ENCODE measurements around the gene SPEF2.

The SPEF2 gene

GRCh38 chr5:35647128-35647527 is 29.5 kb downstream of the SPEF2 start:
- POLR2A ChIA-PET: no interaction called here
- TF ChIP-seq CTCF (IDR thresholded peaks at IDR 0.05; ENCODE audit: insufficient read depth, low read length, missing control alignments): no peak
- no peak overlapping the region for H3K4me3 ChIP-seq (ENCODE audit: low read depth, low read length)
- CTCF ChIA-PET: interaction anchor here (1.3 to 1.5 kb wide), 2 partner anchors 21 to 279 kb away, joined by 3 to 9 read pairs; no protein-coding TSS in a partner anchor
- DNase-seq (ENCODE audit: low read depth, low spot score): no peak

GRCh38 chr5:35647712-35648111 is 30.0 kb downstream of the SPEF2 start:
- CTCF ChIA-PET: interaction anchor here (1.3 to 1.5 kb wide), 2 partner anchors 22 to 279 kb away, joined by 3 to 9 read pairs; no protein-coding TSS in a partner anchor
- no peak overlapping the region for H3K4me3 ChIP-seq (ENCODE audit: low read depth, low read length)
- TF ChIP-seq CTCF (IDR thresholded peaks at IDR 0.05; ENCODE audit: insufficient read depth, low read length, missing control alignments): no peak
- POLR2A ChIA-PET: no interaction called here
- no peak for DNase-seq (ENCODE audit: low read depth, low spot score)

GRCh38 chr5:35651002-35651756 is 33.5 kb downstream of the SPEF2 start:
- CTCF ChIA-PET: interaction anchor here (0.7 to 8.9 kb wide), 33 partner anchors 8 to 555 kb away, joined by 3 to 386 read pairs (median 4); partner anchors contain the start of gene SPEF2
- DNase-seq (ENCODE audit: low read depth, low spot score): no peak
- H3K4me3 ChIP-seq (ENCODE audit: low read depth, low read length): no peak overlapping the region
- POLR2A ChIA-PET: no interaction called here
- TF ChIP-seq CTCF (IDR thresholded peaks at IDR 0.05; ENCODE audit: insufficient read depth, low read length, missing control alignments): peak; percentile 75

- ChIA-PET CTCF (interaction anchor here (8.9 kb wide), 1 partner anchor 272 kb away, joined by 386 read pairs; no protein-coding TSS in a partner anchor), POLR2A (interaction anchor here (0.6 kb wide), 1 partner anchor 222 kb away, joined by 5 read pairs; no protein-coding TSS in a partner anchor)
- no peak overlapping the region for H3K4me3 ChIP-seq (ENCODE audit: low read depth, low read length)
- TF ChIP-seq CTCF (IDR thresholded peaks at IDR 0.05; ENCODE audit: insufficient read depth, low read length, missing control alignments): no peak
- peak; percentile 42 for DNase-seq (ENCODE audit: low read depth, low spot score)
Measured at GRCh38 chr5:35656721-35657120, 39.1 kb downstream of the SPEF2 start.

- no peak for TF ChIP-seq CTCF (IDR thresholded peaks at IDR 0.05; ENCODE audit: insufficient read depth, low read length, missing control alignments)
- ChIA-PET CTCF (interaction anchor here (1.9 to 4.2 kb wide), 2 partner anchors 41 to 268 kb away, joined by 5 to 28 read pairs; no protein-coding TSS in a partner anchor), POLR2A (no interaction called here)
- no peak for DNase-seq (ENCODE audit: low read depth, low spot score)
- no peak overlapping the region for H3K4me3 ChIP-seq (ENCODE audit: low read depth, low read length)
Measured at GRCh38 chr5:35657877-35658276, 40.2 kb downstream of the SPEF2 start.

GRCh38 chr5:35659556-35659955 is 41.9 kb downstream of the SPEF2 start:
- ChIA-PET CTCF (interaction anchor here (1.4 to 4.2 kb wide), 3 partner anchors 9 to 266 kb away, joined by 5 to 28 read pairs (median 6); no protein-coding TSS in a partner anchor), POLR2A (no interaction called here)
- DNase-seq (ENCODE audit: low read depth, low spot score): no peak
- no peak overlapping the region for H3K4me3 ChIP-seq (ENCODE audit: low read depth, low read length)
- no peak for TF ChIP-seq CTCF (IDR thresholded peaks at IDR 0.05; ENCODE audit: insufficient read depth, low read length, missing control alignments)
